NCI-H526 (cell line): Measurements from ENCODE around the gene SIRT6.
"Not testable (repeated sequence)": the region's sequence is repeated elsewhere in the genome, so short reads cannot be mapped to it uniquely, and the experiment has no call there.

Source experiments
- DNase-seq, 2 experiments: peaks; one replicate each; lab custom pipeline; 2025; lab: John Stamatoyannopoulos, UW

SIRT6 gene

GRCh38 chr19:4134351-4134750 lies 48.0 kb downstream of the SIRT6 start:
- DNase-seq = no peak

GRCh38 chr19:4130744-4131438 lies 51.5 kb downstream of the SIRT6 start:
- DNase-seq = no peak

GRCh38 chr19:4129050-4129449 lies 53.3 kb downstream of the SIRT6 start:
- not testable (repeated sequence) for DNase-seq

- DNase-seq = not testable (repeated sequence)
Measured at GRCh38 chr19:4127322-4127721, 55.0 kb downstream of the SIRT6 start.

- DNase-seq = no peak
Measured at GRCh38 chr19:4124638-4125037, 57.7 kb downstream of the SIRT6 start.
